Endothelial cell (in vitro differentiated cells): ENCODE data around the gene UBAC1. TPM values are rescaled to one million over a fixed set of nuclear protein-coding genes. Genes with fewer than 3 reads are reported as not detected.
"Not testable (repeated sequence)": the region's sequence is repeated elsewhere in the genome, so short reads cannot be mapped to it uniquely, and the experiment has no call there.

ENCODE experiments used
- DNase-seq: peaks from one replicate; pipeline ENCODE4 v3.0.0; 2021; ENCODE audit warnings: low spot score
- H3K27ac Mint-ChIP-seq: one replicate; pipeline ENCODE4 v1.8.0; 2021; ENCODE audit warnings: mixed read lengths, inconsistent platforms; ENCODE audit not compliant: unreplicated experiment
- H3K27me3 Mint-ChIP-seq: one replicate; pipeline ENCODE4 v1.8.0; 2021; ENCODE audit warnings: mild to moderate bottlenecking, moderate library complexity, mixed read lengths, inconsistent platforms; ENCODE audit not compliant: unreplicated experiment
- H3K36me3 Mint-ChIP-seq: one replicate; pipeline ENCODE4 v1.8.0; 2021; ENCODE audit warnings: mild to moderate bottlenecking, low read depth, mixed read lengths, inconsistent platforms; ENCODE audit not compliant: unreplicated experiment
- H3K4me1 Mint-ChIP-seq: one replicate; pipeline ENCODE4 v1.8.0; 2021; ENCODE audit warnings: mild to moderate bottlenecking, mixed read lengths, inconsistent platforms; ENCODE audit not compliant: unreplicated experiment
- H3K4me3 Mint-ChIP-seq: one replicate; pipeline ENCODE4 v1.8.0; 2021; ENCODE audit warnings: mild to moderate bottlenecking, mixed read lengths, inconsistent platforms; ENCODE audit not compliant: unreplicated experiment
- H3K9me3 Mint-ChIP-seq: one replicate; pipeline ENCODE4 v1.8.0; 2021; ENCODE audit warnings: mixed read lengths, inconsistent platforms; ENCODE audit not compliant: unreplicated experiment
- CTCF ChIP-seq: fragments of 200-600 bp; sonication (generic); IDR thresholded peaks from one replicate; pipeline ENCODE4 v1.5.0; 2021; ENCODE audit warnings: antibody characterized with exemption; ENCODE audit not compliant: unreplicated experiment
- total RNA-seq: library from RNA; stranded (reverse); fragmentation: NEBNext Ultra II Directional; extraction: Animal tissue kit (Norgen Biotek cat#: 25700); gene quantifications from one replicate; pipeline ENCODE4 v1.2.1, GENCODE V29; 2021; ENCODE audit not compliant: unreplicated experiment

UBAC1 gene
- total RNA-seq, 1 donor from 2014 or later = 46.8 TPM

- TF ChIP-seq CTCF = no peak
- Mint-ChIP-seq H3K9me3 (no peaks in the 10 kb centered on the region), H3K27ac (no peak overlapping the region), H3K4me3 (peak overlapping the region; percentile 70), H3K27me3 (no peaks in the 10 kb centered on the region), H3K4me1 (peaks cover 10% of the 10 kb centered on the region), H3K36me3 (peaks cover 13% of the 10 kb centered on the region)
- DNase-seq = no peak
Measured at GRCh38 chr9:135955934-135956801, 5.0 kb downstream of the UBAC1 start.

- no peak for DNase-seq
- TF ChIP-seq CTCF = no peak
- no peaks in the 10 kb centered on the region for H3K4me1 Mint-ChIP-seq
- H3K27me3 Mint-ChIP-seq = no peaks in the 10 kb centered on the region
- peaks cover 23% of the 10 kb centered on the region for H3K36me3 Mint-ChIP-seq
- H3K4me3 Mint-ChIP-seq = no peak overlapping the region
- no peaks in the 10 kb centered on the region for H3K9me3 Mint-ChIP-seq
- H3K27ac Mint-ChIP-seq = no peak overlapping the region
Measured at GRCh38 chr9:135952664-135953206, 8.4 kb downstream of the UBAC1 start.

- Mint-ChIP-seq H3K36me3 (peaks cover 25% of the 10 kb centered on the region), H3K27ac (no peak overlapping the region), H3K27me3 (no peaks in the 10 kb centered on the region), H3K4me3 (no peak overlapping the region), H3K4me1 (no peaks in the 10 kb centered on the region), H3K9me3 (no peaks in the 10 kb centered on the region)
- DNase-seq = no peak
- TF ChIP-seq CTCF = no peak
Measured at GRCh38 chr9:135951889-135952663, 9.1 kb downstream of the UBAC1 start.

- not testable (repeated sequence) for H3K9me3 Mint-ChIP-seq, H3K4me1 Mint-ChIP-seq, H3K4me3 Mint-ChIP-seq, H3K27ac Mint-ChIP-seq, DNase-seq, H3K27me3 Mint-ChIP-seq
- H3K36me3 Mint-ChIP-seq = peaks cover 25% of the 10 kb centered on the region
Measured at GRCh38 chr9:135951310-135951709, 9.9 kb downstream of the UBAC1 start.

GRCh38 chr9:135950841-135951240, 10.3 kb downstream of the UBAC1 start:
- not testable (repeated sequence) for H3K4me3 Mint-ChIP-seq, H3K27ac Mint-ChIP-seq, H3K9me3 Mint-ChIP-seq, H3K4me1 Mint-ChIP-seq, DNase-seq, H3K27me3 Mint-ChIP-seq
- peaks cover 29% of the 10 kb centered on the region for H3K36me3 Mint-ChIP-seq
